ENCODE results near the gene OLFML1.

- TF ChIP-seq POLR2AphosphoS5 (IDR thresholded peaks at IDR 0.05; ENCODE audit: low read depth), result no peak
- no peak for TF ChIP-seq CTCF (IDR thresholded peaks at IDR 0.05; ENCODE audit: insufficient read depth, low read length)
These were observed 30.2 kb downstream of the OLFML1 start for GRCh38 chr11:7515447-7515886.

Data from HL-60 (cell line).